Mammary epithelial cell (primary cell): Measurements from ENCODE around the gene KCND3.

Experiments
- EZH2 ChIP-seq: IDR thresholded peaks from 2 replicates; pipeline ENCODE4 v1.6.1; 2012; ENCODE audit warnings: low read length, inconsistent platforms, borderline replicate concordance
- TF ChIP-seq, protein P1 (sequence below), 2 donors: IDR thresholded peaks in 1 of 2; conservative IDR thresholded peaks in 1 of 2; 2 replicates each; pipeline ENCODE4 v1.5.1; 2011 to 2012; ENCODE audit warnings: inconsistent platforms in 2 of 2, low read length in 2 of 2, mild to moderate bottlenecking in 2 of 2, control low read depth in 1 of 2, low read depth in 1 of 2; ENCODE audit not compliant: insufficient read depth in 1 of 2; ENCODE audit errors: extremely low read depth in 1 of 2

GRCh38 chr1:111938123-111938522 lies 51.3 kb downstream of the KCND3 start:
- TF ChIP-seq, protein P1, sequence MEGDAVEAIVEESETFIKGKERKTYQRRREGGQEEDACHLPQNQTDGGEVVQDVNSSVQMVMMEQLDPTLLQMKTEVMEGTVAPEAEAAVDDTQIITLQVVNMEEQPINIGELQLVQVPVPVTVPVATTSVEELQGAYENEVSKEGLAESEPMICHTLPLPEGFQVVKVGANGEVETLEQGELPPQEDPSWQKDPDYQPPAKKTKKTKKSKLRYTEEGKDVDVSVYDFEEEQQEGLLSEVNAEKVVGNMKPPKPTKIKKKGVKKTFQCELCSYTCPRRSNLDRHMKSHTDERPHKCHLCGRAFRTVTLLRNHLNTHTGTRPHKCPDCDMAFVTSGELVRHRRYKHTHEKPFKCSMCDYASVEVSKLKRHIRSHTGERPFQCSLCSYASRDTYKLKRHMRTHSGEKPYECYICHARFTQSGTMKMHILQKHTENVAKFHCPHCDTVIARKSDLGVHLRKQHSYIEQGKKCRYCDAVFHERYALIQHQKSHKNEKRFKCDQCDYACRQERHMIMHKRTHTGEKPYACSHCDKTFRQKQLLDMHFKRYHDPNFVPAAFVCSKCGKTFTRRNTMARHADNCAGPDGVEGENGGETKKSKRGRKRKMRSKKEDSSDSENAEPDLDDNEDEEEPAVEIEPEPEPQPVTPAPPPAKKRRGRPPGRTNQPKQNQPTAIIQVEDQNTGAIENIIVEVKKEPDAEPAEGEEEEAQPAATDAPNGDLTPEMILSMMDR (conservative IDR thresholded peaks at IDR 0.05 in 1 of 2, IDR thresholded peaks at IDR 0.05 in 1 of 2; ENCODE audit: extremely low read depth in 1 of 2, insufficient read depth in 1 of 2, low read depth in 1 of 2, low read length in 2 of 2): no peak
- no peak for TF ChIP-seq EZH2
